Thymus (tissue), 11 donors: ENCODE measurements around the gene DNAH12. TPM values are rescaled to one million over a fixed set of nuclear protein-coding genes. Genes with fewer than 3 reads are reported as not detected.
A peak's percentile ranks its signal among the peaks of the same experiment; 100 is the strongest.

Experiments used
- DNase-seq, 9 donors: peaks; one replicate each; pipeline ENCODE4 v3.0.0-alpha.2; 2013; ENCODE audit warnings: low spot score in 9 of 9, low read depth in 6 of 9, missing footprints in 1 of 9
- H3K27ac ChIP-seq, 2 donors: one replicate each; pipeline ENCODE4 v1.5.1; 2013; ENCODE audit warnings: control low read depth in 1 of 2, low read depth in 1 of 2, low read length in 1 of 2, mild to moderate bottlenecking in 1 of 2, moderate library complexity in 1 of 2
- H3K27me3 ChIP-seq, 2 donors: one replicate each; pipeline ENCODE4 v1.5.1; 2013; ENCODE audit warnings: low read length in 1 of 2; ENCODE audit not compliant: control insufficient read depth in 2 of 2, insufficient read depth in 1 of 2
- H3K36me3 ChIP-seq, 2 donors: one replicate each; pipeline ENCODE4 v1.5.1; 2013; ENCODE audit warnings: low read length in 1 of 2, mild to moderate bottlenecking in 1 of 2, moderate library complexity in 1 of 2; ENCODE audit not compliant: control insufficient read depth in 2 of 2, insufficient read depth in 2 of 2
- H3K4me1 ChIP-seq, 2 donors: one replicate each; pipeline ENCODE4 v1.5.1; 2013; ENCODE audit warnings: low read length in 2 of 2; ENCODE audit not compliant: control insufficient read depth in 2 of 2, insufficient read depth in 2 of 2
- H3K4me3 ChIP-seq, 2 donors: one replicate each; pipeline ENCODE4 v1.5.1; 2013; ENCODE audit warnings: low read length in 2 of 2, control low read depth in 1 of 2, mild to moderate bottlenecking in 1 of 2
- H3K9me3 ChIP-seq, 2 donors: one replicate each; pipeline ENCODE4 v1.5.1; 2013; ENCODE audit warnings: low read length in 1 of 2, mild to moderate bottlenecking in 1 of 2; ENCODE audit not compliant: control insufficient read depth in 2 of 2, insufficient read depth in 1 of 2
- WGBS: extraction: QIAGEN DNeasy Blood & Tissue Kit; methylation state at CpG from one replicate; pipeline ENCODE4 v1.1.7; 2013; 5-methylcytosine and 5-hydroxymethylcytosine counted together
- polyA plus RNA-seq: library from polyadenylated mRNA; stranded (reverse); fragments of 200-250 nt; gene quantifications from one replicate; pipeline ENCODE4 v1.2.3, GENCODE V29; 2013
- total RNA-seq: library from RNA; stranded (reverse); fragments of 120-200 nt; gene quantifications from one replicate; pipeline ENCODE4 v1.2.4, GENCODE V29; 2013
- donor health status: healthy.

The DNAH12 gene
- total and polyA plus RNA-seq, 2 donors = 0.14 to 1.2 TPM

DNA sequence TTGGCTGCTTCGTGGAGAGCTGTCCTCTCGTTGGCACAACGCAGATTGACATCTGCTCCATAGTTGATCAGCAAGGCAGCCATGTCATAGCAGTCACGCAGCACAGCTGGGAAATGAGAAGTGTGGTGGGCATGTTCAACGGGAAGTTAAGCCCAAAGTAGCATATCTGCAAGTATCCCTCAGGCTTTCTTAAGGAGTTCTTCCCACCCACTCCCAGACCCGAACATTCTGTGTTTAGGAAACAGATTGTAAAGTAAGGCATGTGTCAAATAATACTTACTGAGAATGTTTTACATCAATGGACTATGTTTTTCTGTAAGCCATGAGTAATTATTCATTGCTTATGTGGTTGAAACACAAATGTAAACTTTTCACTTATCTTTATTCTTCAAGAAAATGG, 260.8 kb downstream of the DNAH12 start:
- no peaks in the 10 kb centered on the region for H3K36me3 ChIP-seq
- WGBS = 90% methylated on average over 6 of the region's 6 CpGs
- H3K4me1 ChIP-seq = no peaks in the 10 kb centered on the region
- DNase-seq = no peak
- no peak overlapping the region for H3K4me3 ChIP-seq
- no peaks in the 10 kb centered on the region for H3K27me3 ChIP-seq
- H3K27ac ChIP-seq = no peak overlapping the region
- peaks cover 0 to 6% of the 10 kb centered on the region in 2 donors for H3K9me3 ChIP-seq

DNA sequence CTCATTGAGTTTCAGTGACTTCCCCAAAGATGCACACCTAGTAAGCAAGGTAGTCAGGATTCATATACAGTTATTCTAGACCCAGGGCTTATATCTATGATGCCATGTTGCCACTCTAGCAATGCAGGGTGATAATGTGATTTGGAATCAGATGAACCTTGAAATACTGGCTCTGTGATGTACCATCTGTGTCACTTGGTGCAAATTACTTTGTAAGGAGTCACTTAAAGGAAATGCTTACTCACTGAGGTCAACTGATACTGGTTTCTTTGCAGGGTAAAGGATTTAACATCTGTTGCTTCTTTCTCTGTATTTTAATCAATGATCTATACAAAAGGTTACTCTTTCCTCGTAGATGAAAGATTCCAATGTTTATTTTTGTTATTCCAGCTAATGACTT, 262.4 kb downstream of the DNAH12 start:
- Histone ChIP-seq H3K9me3 (peaks cover 0 to 6% of the 10 kb centered on the region in 2 donors), H3K27ac (no peak overlapping the region), H3K36me3 (no peaks in the 10 kb centered on the region), H3K4me1 (no peaks in the 10 kb centered on the region), H3K4me3 (no peak overlapping the region), H3K27me3 (no peaks in the 10 kb centered on the region)
- 10% methylated on average over 1 of the region's 1 CpG for WGBS
- DNase-seq = peak in 1 of 9 donors; percentile 5

DNA sequence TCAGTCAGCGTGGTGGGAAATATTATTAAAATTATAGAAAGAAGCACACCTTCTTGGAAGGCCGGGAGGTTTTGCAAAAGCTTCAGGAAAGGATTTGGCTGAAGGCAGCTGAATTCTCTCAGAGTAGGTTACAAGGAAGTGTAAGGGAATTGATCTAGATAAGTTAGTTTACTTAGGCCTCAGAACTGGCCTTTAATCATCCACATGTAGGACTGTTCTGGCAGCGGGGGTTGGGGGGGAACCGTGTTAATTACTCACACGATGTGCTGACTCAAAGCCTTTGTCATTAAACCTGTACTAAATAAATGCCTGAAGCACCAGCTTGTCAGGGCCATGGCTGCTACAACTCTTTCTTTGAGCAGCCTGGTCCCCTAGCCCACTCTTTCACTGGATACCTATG, 264.5 kb downstream of the DNAH12 start:
- Histone ChIP-seq H3K4me1 (no peaks in the 10 kb centered on the region), H3K9me3 (peaks cover 0 to 6% of the 10 kb centered on the region in 2 donors), H3K4me3 (no peak overlapping the region), H3K27ac (no peak overlapping the region), H3K36me3 (peaks cover 0 to under 1% of the 10 kb centered on the region in 2 donors), H3K27me3 (no peaks in the 10 kb centered on the region)
- 97% methylated on average over 5 of the region's 5 CpGs for WGBS
- no peak for DNase-seq

DNA sequence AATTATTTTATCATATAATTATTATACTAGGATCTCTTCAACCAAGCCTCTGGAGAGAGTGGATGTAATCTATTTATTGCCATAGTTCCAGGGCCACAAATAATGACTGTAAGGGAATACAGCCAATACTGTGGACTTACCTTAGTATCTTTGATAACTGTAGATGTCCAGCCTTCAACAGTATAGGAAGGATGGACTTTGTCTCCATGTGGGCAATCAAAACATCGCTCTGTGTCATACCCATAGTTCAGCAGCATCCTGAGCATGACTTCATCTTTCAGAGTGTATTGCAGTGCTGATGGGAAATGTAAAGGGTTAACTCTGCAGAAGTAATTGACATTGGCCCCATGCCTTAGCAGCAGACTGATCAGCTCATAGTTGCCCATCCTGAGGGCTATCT, 265.9 kb downstream of the DNAH12 start:
- H3K27ac ChIP-seq = no peak overlapping the region
- no peaks in the 10 kb centered on the region for H3K4me1 ChIP-seq
- 98% methylated on average over 1 of the region's 1 CpG for WGBS
- H3K36me3 ChIP-seq = peaks cover 0 to 5% of the 10 kb centered on the region in 2 donors
- no peak overlapping the region for H3K4me3 ChIP-seq
- no peaks in the 10 kb centered on the region for H3K27me3 ChIP-seq
- DNase-seq = no peak
- H3K9me3 ChIP-seq = peaks cover 0 to 6% of the 10 kb centered on the region in 2 donors

DNA sequence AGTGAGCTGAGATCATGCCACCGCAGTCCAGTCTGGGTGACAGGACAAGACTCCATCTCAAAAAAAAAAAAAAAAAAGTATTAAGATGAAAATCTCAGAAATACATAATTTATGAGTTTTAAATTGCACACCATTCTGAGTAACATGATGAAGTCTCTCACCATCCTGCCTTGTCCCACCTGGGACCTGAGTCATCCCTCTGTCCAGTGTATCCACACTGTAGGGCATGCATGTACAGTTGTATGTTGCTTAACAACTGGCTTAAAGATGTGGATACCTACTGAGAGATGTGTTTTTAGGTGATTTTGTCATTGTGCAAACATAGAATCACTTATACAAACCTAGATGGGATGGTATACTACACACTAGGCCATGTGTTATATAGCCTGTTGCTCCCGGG, 268.8 kb downstream of the DNAH12 start:
- Histone ChIP-seq H3K9me3 (peaks cover 0 to 6% of the 10 kb centered on the region in 2 donors), H3K4me1 (no peaks in the 10 kb centered on the region), H3K27me3 (no peaks in the 10 kb centered on the region), H3K36me3 (peaks cover 0 to 10% of the 10 kb centered on the region in 2 donors), H3K27ac (no peak overlapping the region), H3K4me3 (no peak overlapping the region)
- no peak for DNase-seq
- 97% methylated on average over 2 of the region's 2 CpGs for WGBS

DNA sequence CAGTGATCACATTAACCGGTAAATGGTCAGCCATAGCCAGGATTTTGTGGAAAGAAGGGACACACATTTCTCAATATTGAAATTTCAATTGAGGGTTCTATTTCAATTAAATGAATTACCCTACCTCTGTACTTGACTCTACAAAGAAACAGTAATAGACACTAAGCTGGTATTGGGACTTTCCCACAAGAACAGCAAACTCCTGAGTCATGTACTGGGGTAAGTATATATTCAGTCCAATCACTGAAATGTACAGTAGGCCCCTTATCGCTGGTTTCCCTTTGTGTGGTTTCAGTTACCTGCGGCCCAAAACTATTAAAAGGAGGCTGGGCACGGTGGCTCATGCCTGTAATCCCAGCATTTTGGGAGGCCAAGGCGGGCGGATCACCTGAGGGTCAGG, 269.3 kb downstream of the DNAH12 start:
- WGBS = 97% methylated on average over 6 of the region's 6 CpGs
- Histone ChIP-seq H3K9me3 (peaks cover 0 to 5% of the 10 kb centered on the region in 2 donors), H3K4me3 (no peak overlapping the region), H3K4me1 (no peaks in the 10 kb centered on the region), H3K27ac (no peak overlapping the region), H3K27me3 (no peaks in the 10 kb centered on the region), H3K36me3 (peaks cover 0 to 14% of the 10 kb centered on the region in 2 donors)
- DNase-seq = no peak

DNA sequence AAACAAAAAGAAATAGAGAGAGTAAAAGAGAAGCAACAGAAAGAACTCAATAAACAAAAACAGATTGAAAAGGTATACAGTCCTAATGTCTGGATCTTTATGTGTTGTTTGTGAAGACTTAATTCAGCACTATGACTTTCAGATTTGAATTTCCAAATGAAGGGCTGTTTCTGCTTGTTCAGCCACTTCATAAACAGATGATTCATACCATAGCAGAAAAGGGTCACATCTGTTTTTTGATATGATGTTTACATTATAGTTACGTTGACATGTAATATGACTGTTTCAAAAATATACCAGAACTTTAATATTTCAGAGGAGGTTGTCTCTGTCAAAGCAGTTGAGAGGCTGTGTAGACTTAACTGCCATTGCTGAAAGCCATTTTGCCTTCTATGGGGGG, 275.7 kb downstream of the DNAH12 start:
- peaks cover 13 to 35% of the 10 kb centered on the region in 2 donors for H3K36me3 ChIP-seq
- H3K27ac ChIP-seq = no peak overlapping the region
- H3K27me3 ChIP-seq = no peaks in the 10 kb centered on the region
- no peak overlapping the region for H3K4me3 ChIP-seq
- WGBS = 98% methylated on average over 1 of the region's 1 CpG
- H3K9me3 ChIP-seq = no peaks in the 10 kb centered on the region
- no peak for DNase-seq
- H3K4me1 ChIP-seq = no peaks in the 10 kb centered on the region

DNA sequence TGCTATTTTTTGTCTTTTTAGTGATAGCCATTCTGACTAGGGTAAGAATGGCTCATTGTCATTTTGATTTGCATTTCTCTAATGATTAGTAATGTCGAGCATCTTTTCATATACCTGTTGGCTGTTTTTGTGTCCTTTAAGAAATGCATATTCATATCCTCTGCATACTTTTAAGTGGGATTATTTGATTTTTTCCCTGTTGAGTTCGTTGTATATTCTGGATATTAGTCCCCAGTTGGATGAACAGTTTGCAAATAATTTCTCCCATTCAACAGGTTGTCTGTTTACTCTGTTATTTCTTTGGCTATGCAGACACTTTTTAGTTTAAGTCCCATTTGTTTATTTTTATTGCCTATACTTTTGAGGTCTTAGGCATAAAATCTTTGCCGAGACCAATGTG, 282.2 kb downstream of the DNAH12 start:
- no peak for DNase-seq
- Histone ChIP-seq H3K9me3 (no peaks in the 10 kb centered on the region), H3K27ac (no peak overlapping the region), H3K4me1 (no peaks in the 10 kb centered on the region), H3K4me3 (no peak overlapping the region), H3K27me3 (no peaks in the 10 kb centered on the region), H3K36me3 (peaks cover 16 to 46% of the 10 kb centered on the region in 2 donors)
- 98% methylated on average over 3 of the region's 3 CpGs for WGBS

DNA sequence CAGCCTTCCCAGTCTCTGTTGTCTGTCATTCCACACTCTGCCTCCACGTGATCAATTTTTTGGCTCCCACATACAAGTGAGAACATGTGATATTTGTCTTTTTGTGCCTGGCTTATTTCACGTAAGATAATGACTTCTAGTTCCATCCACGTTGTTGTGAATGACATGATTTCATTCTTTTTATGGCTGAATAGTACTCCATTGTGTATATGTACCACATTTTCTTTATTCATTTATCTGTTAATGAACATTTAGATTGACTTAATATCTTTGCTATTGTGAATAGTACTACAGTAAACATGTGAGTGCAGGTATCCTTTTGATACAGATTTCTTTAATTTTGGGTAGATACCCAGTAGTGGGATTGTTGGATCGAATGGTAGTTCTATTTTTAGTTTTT, 283.0 kb downstream of the DNAH12 start:
- H3K27me3 ChIP-seq = no peaks in the 10 kb centered on the region
- no peak for DNase-seq
- 100% methylated on average over 4 of the region's 4 CpGs for WGBS
- H3K4me3 ChIP-seq = no peak overlapping the region
- H3K9me3 ChIP-seq = no peaks in the 10 kb centered on the region
- H3K4me1 ChIP-seq = no peaks in the 10 kb centered on the region
- peaks cover 16 to 45% of the 10 kb centered on the region in 2 donors for H3K36me3 ChIP-seq
- no peak overlapping the region for H3K27ac ChIP-seq

DNA sequence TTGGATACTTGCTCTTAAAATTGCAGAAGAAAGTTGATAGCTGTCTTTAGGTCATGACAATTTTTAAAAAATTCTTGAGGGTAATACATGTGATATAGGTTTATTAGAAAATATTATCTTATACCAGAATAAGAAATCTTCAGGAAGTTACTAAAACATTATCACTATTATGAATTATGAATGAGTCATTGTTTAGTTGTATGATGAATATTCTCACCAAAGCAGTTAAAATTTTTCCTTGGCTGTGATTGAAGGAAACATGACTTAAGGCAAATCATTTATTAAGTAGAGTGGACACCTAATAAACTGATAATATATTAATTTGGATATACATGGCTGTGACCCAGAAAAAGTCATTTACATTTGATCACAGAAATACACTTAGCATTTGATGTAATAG, 286.5 kb downstream of the DNAH12 start:
- Histone ChIP-seq H3K4me3 (no peak overlapping the region), H3K9me3 (no peaks in the 10 kb centered on the region), H3K27ac (no peak overlapping the region), H3K4me1 (no peaks in the 10 kb centered on the region), H3K36me3 (peaks cover 23 to 51% of the 10 kb centered on the region in 2 donors), H3K27me3 (no peaks in the 10 kb centered on the region)
- no peak for DNase-seq
